WI38 (cell line): ENCODE data around the gene GTF2IRD1.
"Not testable (repeated sequence)": the region's sequence is repeated elsewhere in the genome, so short reads cannot be mapped to it uniquely, and the experiment has no call there.

Experiments
- H3K4me3 ChIP-seq: 2 replicates; pipeline ENCODE4 v1.5.1; 2011; ENCODE audit warnings: low read depth, mild to moderate bottlenecking, control low read depth, low read length
- TF ChIP-seq, protein P1 (sequence below): IDR thresholded peaks from 2 replicates; pipeline ENCODE4 v1.5.1; 2012; ENCODE audit warnings: low read depth, mild to moderate bottlenecking, control low read depth, low read length

Gene GTF2IRD1

GRCh38 chr7:74489997-74490945 lies 36.6 kb downstream of the GTF2IRD1 start:
- no peak overlapping the region for H3K4me3 ChIP-seq
- TF ChIP-seq, protein P1, sequence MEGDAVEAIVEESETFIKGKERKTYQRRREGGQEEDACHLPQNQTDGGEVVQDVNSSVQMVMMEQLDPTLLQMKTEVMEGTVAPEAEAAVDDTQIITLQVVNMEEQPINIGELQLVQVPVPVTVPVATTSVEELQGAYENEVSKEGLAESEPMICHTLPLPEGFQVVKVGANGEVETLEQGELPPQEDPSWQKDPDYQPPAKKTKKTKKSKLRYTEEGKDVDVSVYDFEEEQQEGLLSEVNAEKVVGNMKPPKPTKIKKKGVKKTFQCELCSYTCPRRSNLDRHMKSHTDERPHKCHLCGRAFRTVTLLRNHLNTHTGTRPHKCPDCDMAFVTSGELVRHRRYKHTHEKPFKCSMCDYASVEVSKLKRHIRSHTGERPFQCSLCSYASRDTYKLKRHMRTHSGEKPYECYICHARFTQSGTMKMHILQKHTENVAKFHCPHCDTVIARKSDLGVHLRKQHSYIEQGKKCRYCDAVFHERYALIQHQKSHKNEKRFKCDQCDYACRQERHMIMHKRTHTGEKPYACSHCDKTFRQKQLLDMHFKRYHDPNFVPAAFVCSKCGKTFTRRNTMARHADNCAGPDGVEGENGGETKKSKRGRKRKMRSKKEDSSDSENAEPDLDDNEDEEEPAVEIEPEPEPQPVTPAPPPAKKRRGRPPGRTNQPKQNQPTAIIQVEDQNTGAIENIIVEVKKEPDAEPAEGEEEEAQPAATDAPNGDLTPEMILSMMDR, result no peak

DNA sequence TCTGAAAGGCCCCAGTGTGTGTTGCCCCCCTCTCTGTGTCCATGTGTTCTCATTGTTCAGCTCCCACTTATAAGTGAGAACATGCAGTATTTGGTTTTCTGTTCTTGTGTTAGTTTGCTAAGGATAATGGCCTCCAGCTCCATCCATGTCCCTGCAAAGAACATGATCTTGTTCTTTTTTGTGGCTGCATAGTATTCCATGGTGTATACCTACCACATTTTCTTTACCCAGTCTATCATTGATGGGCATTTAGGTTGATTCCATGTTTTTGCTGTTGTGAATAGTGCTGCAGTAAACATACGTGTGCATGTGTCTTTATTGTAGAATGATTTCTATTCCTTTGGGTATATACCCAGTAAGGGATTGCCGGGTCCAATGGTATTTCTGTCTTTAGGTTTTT lies 37.8 kb downstream of the GTF2IRD1 start:
- H3K4me3 ChIP-seq, result not testable (repeated sequence)

- TF ChIP-seq, protein P1, result no peak
- no peak overlapping the region for H3K4me3 ChIP-seq
Observed at GRCh38 chr7:74493295-74493694, 39.6 kb downstream of the GTF2IRD1 start.

DNA sequence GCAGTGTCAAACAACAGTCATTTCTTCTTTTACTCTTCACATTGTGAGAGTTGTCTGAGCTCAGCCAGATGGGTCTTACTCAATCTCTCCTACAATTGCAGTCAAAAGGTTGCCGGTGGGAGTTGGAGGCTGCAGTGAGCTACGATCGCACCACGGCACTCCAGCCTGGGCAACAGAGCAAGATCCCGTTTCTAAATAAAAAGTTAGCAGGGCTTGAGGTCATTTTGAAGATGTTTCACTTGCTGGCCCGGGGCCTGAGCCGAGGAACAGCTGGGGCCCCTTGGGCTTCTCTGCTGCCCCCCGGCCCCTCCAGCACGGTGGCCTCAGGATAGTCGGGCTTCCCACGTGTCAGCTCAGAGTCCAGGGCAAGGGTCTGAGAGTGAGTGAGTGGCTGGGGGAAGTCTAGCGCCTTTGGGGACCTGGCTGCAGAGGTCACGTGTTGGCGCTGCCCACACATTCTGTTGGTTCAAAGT lies 40.4 kb downstream of the GTF2IRD1 start:
- TF ChIP-seq, protein P1, result no peak
- no peak overlapping the region for H3K4me3 ChIP-seq

DNA sequence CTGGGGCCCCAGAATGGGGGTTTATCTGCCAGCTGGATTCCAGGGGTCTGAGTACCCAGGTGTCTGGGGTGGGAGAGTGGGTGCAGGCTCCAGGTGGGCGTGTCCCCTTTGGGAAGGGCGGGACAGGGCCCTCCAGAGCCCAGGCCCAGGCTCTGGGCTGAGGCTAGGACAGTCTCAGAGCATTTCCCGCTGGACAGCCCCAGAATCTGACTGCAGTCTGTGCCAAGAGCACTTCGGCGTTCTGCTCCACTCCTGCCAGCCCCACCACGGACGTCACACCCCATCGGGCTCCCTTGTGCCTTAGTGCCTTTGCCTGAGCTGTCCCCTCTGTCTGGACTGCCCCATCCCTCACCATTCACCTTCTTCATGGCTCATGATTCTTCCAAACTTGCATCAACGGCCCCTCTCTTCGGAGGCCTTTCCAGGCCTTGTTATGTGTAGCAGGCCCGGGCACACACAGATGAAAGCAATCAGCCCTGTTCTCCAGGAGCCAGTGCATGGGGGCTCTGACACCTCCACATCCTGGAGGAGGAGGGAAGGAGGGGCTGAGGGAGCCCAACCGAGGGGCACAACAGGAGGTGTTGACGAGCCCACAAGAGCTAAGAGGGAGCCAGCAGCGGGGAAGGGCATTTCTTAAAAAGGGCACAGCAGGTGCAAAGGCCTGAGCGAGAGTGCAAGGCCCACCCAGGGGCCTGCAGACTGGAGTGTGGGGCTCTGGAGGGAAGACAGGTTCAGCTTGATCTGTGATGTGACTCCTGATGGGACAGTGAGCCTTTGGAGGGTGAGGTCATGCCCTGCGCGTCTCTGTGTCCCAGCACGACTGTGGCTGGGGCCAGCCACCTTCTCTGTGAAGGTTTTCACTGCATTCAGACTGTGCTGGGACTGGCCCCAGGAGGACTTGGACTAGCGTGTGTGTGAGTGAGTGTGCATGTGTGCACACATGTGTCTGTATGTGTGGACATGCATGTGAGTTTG lies 41.7 kb downstream of the GTF2IRD1 start:
- TF ChIP-seq, protein P1, result no peak
- no peak overlapping the region for H3K4me3 ChIP-seq

- no peak overlapping the region for H3K4me3 ChIP-seq
- TF ChIP-seq, protein P1, result no peak
Observed at GRCh38 chr7:74496272-74496671, 42.6 kb downstream of the GTF2IRD1 start.

- H3K4me3 ChIP-seq, result not testable (repeated sequence)
Observed at GRCh38 chr7:74496773-74497172, 43.1 kb downstream of the GTF2IRD1 start.

DNA sequence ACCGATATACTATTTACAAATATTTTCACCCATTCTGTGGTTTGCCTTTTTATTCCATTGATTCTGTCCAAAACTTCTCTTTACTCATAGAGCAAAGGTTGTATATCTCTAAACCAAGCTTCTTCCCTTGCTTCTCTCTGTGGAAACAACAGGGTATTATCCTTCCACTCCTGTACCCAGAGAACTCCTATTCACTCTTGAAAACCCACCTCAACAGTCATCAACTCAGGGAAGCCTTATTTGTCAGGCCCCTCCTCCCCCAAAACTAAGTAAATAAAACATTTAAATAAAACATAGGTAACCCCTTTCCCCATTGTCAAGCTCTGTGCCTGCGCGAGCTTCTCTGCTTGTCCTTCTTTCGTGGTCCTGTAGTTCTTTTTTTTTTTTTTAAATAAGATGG lies 44.6 kb downstream of the GTF2IRD1 start:
- TF ChIP-seq, protein P1, result no peak
- no peak overlapping the region for H3K4me3 ChIP-seq
